ENCODE results near the gene APOA1. TPM values are rescaled to one million over a fixed set of nuclear protein-coding genes. Genes with fewer than 3 reads are reported as not detected.

The APOA1 gene
- polyA plus RNA-seq, 1 experiment: not detected

DNA sequence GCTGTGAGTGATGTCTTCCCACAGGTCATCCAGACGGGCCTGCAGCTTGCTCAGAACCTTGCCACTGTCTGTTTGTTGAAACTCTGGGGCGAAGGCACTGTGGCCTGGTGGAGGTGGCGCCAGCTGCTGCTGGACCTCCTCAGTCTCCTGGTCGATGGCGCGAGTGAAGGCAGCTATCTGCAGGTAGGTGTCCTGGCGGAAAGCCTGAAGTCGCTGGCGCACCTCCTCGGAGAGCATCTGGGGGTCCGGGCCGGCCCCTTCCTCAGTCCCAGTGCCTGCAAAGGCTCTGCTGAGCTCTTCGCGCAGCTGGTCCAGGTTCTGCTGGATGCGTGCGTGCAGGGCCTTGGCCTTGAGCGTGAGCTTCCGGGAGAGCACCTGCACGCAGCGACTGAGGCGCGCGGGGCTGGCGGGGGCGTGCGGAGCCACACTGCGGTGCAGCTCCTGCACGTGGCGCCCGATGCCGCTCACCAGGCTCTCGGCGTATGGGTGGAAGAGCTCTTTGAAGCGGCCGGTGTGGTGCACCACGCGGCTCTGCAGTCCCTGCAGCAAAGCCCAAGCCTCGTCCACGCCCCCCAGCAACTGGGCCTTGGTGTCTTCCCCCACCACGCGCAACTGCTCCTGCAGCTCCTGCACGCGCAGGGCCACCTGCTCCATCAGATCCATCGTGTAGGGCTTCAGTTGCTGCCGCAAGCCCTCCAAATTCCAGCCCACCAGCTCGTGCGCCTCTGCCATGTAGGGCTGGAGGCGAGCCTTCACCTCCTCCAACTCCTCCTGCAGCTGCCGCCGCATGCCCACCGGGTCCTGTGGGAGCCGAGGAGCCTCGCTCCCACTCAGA lies 47.0 kb downstream of the APOA1 start:
- no peak for TF ChIP-seq CTCF (IDR thresholded peaks at IDR 0.05; ENCODE audit: low read depth, low read length)
- POLR2A ChIA-PET: interaction anchor here (1.1 kb wide), 1 partner anchor 436 kb away, joined by 3 read pairs; no protein-coding TSS in a partner anchor
- Histone ChIP-seq H3K9me3 (ENCODE audit: control insufficient read depth, insufficient read depth, low read length) (no peaks in the 10 kb centered on the region), H3K4me3 (ENCODE audit: low read depth, low read length) (no peak overlapping the region), H3K27ac (ENCODE audit: low read depth, low read length) (no peak overlapping the region), H3K27me3 (ENCODE audit: control insufficient read depth, insufficient read depth, low read length) (no peaks in the 10 kb centered on the region)
- CTCF ChIA-PET: interaction anchor here (0.9 to 11.0 kb wide), 43 partner anchors 10 to 497 kb away, joined by 3 to 209 read pairs (median 5); partner anchors contain the start of genes APOA1, APOA4, APOC3 and BUD13
- no peak for DNase-seq (ENCODE audit: low read depth, low spot score)

- Histone ChIP-seq H3K27me3 (ENCODE audit: control insufficient read depth, insufficient read depth, low read length) (no peaks in the 10 kb centered on the region), H3K4me3 (ENCODE audit: low read depth, low read length) (no peak overlapping the region), H3K9me3 (ENCODE audit: control insufficient read depth, insufficient read depth, low read length) (no peaks in the 10 kb centered on the region), H3K27ac (ENCODE audit: low read depth, low read length) (no peak overlapping the region)
- ChIA-PET POLR2A (interaction anchor here (3.3 kb wide), 1 partner anchor 16 kb away, joined by 11 read pairs; the partner anchor contains the start of gene BUD13), CTCF (interaction anchor here (0.8 to 11.0 kb wide), 5 partner anchors 20 to 317 kb away, joined by 3 to 209 read pairs (median 39); partner anchors contain the start of genes APOA1 and SIK3)
- no peak for DNase-seq (ENCODE audit: low read depth, low spot score)
- TF ChIP-seq CTCF (IDR thresholded peaks at IDR 0.05; ENCODE audit: low read depth, low read length): no peak
Observed at GRCh38 chr11:116788975-116789374, 48.4 kb downstream of the APOA1 start.

DNA sequence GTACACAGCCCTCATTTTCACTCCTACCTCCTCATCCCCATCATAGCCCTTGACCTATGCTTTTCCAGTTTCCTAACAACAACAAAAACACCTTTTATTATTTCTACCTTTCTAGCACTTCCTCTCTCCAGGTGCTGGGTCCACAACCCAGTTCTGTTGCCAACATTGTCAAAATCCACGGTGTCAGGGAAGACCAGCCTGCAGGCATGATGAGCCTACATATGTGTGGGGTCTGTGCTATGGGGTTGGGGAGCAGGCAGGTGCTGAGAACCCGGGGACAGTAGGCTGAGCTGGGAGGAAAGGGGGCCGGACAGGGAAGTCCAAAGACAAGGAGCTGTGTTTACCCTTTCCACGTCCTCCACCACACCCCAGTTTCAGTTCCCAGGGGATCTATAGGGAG lies 48.9 kb downstream of the APOA1 start:
- H3K27ac ChIP-seq (ENCODE audit: low read depth, low read length): peak overlapping the region; percentile 65
- DNase-seq (ENCODE audit: low read depth, low spot score): no peak
- POLR2A ChIA-PET: interaction anchor here (1.0 to 3.3 kb wide), 4 partner anchors 16 to 390 kb away, joined by 3 to 11 read pairs (median 6); partner anchors contain the start of genes BUD13, PAFAH1B2 and SIDT2
- H3K9me3 ChIP-seq (ENCODE audit: control insufficient read depth, insufficient read depth, low read length): no peaks in the 10 kb centered on the region
- CTCF ChIA-PET: interaction anchor here (0.8 to 11.0 kb wide), 6 partner anchors 20 to 438 kb away, joined by 3 to 209 read pairs (median 12); partner anchors contain the start of gene SIK3
- H3K27me3 ChIP-seq (ENCODE audit: control insufficient read depth, insufficient read depth, low read length): no peaks in the 10 kb centered on the region
- no peak for TF ChIP-seq CTCF (IDR thresholded peaks at IDR 0.05; ENCODE audit: low read depth, low read length)
- H3K4me3 ChIP-seq (ENCODE audit: low read depth, low read length): peak overlapping the region; percentile 89

GRCh38 chr11:116787786-116788486 lies 49.5 kb downstream of the APOA1 start, which contains the start of gene ZPR1:
TSS of gene ZPR1 (minus strand) at chr11:116788023. CDS start at chr11:116787990, 33 bp downstream.
- no peak for DNase-seq (ENCODE audit: low read depth, low spot score)
- Histone ChIP-seq H3K4me3 (ENCODE audit: low read depth, low read length) (peak within 1 kb of the TSS; percentile 89), H3K27ac (ENCODE audit: low read depth, low read length) (peak within 1 kb of the TSS; percentile 65), H3K9me3 (ENCODE audit: control insufficient read depth, insufficient read depth, low read length) (no peaks in the 10 kb centered on the region), H3K27me3 (ENCODE audit: control insufficient read depth, insufficient read depth, low read length) (no peaks in the 10 kb centered on the region)
- TF ChIP-seq CTCF (IDR thresholded peaks at IDR 0.05; ENCODE audit: low read depth, low read length): peak; percentile 7; the same call in 1 of the 2 replicates
- POLR2A ChIA-PET: interaction anchor here (1.0 to 3.3 kb wide), 4 partner anchors 15 to 390 kb away, joined by 3 to 11 read pairs (median 6); partner anchors contain the start of genes BUD13, PAFAH1B2 and SIDT2
- CTCF ChIA-PET: interaction anchor here (0.8 to 11.0 kb wide), 7 partner anchors 48 to 439 kb away, joined by 3 to 209 read pairs (median 6); partner anchors contain the start of gene SIK3
